ENCODE measurements around the gene ADAM19. TPM values are rescaled to one million over a fixed set of nuclear protein-coding genes. Genes with fewer than 3 reads are reported as not detected.

The ADAM19 gene
- total and polyA plus RNA-seq, 2 experiments from 2014 or later = 6.5 to 11.5 TPM

DNA sequence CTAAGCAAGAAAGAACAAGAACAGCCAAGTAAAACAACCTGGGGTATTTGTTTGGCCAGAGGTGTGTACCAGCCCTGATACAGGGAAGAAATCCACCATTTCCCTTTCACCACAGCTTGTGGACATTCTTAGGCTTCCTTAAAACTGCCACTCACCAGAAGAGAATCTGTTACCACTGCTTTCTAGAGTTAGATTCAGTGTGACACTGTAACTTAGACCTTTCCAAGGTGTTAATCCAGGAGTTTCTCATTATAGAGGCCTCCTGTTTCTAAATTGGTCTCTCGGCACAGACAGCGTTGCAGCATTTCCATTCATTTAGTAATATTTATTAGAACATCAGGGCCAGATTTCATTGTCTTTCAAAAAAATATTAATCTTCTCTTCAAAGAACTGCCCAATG is 60.6 kb downstream of the ADAM19 start:
- H3K27ac ChIP-seq = no peak overlapping the region

GRCh38 chr5:157513182-157513581 is 62.4 kb downstream of the ADAM19 start:
- Histone ChIP-seq H3K36me3 (no peaks in the 10 kb centered on the region), H3K9me3 (ENCODE audit: low read depth) (no peaks in the 10 kb centered on the region), H3K4me1 (ENCODE audit: low read depth) (peaks cover 4% of the 10 kb centered on the region), H3K27me3 (no peaks in the 10 kb centered on the region), H3K4me3 (no peak overlapping the region), H3K27ac (no peak overlapping the region)
- DNase-seq (ENCODE audit: low read depth in 1 of 2, low spot score in 1 of 2) = no peak
- no peak for TF ChIP-seq CTCF (IDR thresholded peaks at IDR 0.05; ENCODE audit: low read depth, low read length)

More for the DNA sequence above, 60.6 kb downstream of the ADAM19 start:
- no peaks in the 10 kb centered on the region for H3K36me3 ChIP-seq
- H3K27me3 ChIP-seq = no peaks in the 10 kb centered on the region
- no peaks in the 10 kb centered on the region for H3K9me3 ChIP-seq (ENCODE audit: low read depth)
- no peak overlapping the region for H3K4me3 ChIP-seq
- peaks cover 4% of the 10 kb centered on the region for H3K4me1 ChIP-seq (ENCODE audit: low read depth)
- TF ChIP-seq CTCF (IDR thresholded peaks at IDR 0.05; ENCODE audit: low read depth, low read length) = no peak
- DNase-seq (ENCODE audit: low read depth in 1 of 2, low spot score in 1 of 2) = no peak

GRCh38 chr5:157511651-157512644 is 63.6 kb downstream of the ADAM19 start:
- no peak overlapping the region for H3K4me3 ChIP-seq
- DNase-seq (ENCODE audit: low read depth in 1 of 2, low spot score in 1 of 2) = peak in 1 of 2 donors; percentile 98
- peaks cover 1% of the 10 kb centered on the region for H3K4me1 ChIP-seq (ENCODE audit: low read depth)
- H3K27me3 ChIP-seq = no peaks in the 10 kb centered on the region
- H3K36me3 ChIP-seq = no peaks in the 10 kb centered on the region
- no peak overlapping the region for H3K27ac ChIP-seq
- TF ChIP-seq CTCF (IDR thresholded peaks at IDR 0.05; ENCODE audit: low read depth, low read length) = no peak
- no peaks in the 10 kb centered on the region for H3K9me3 ChIP-seq (ENCODE audit: low read depth)

GRCh38 chr5:157510682-157511081 is 64.9 kb downstream of the ADAM19 start:
- Histone ChIP-seq H3K4me1 (ENCODE audit: low read depth) (no peaks in the 10 kb centered on the region), H3K4me3 (no peak overlapping the region), H3K27me3 (no peaks in the 10 kb centered on the region), H3K36me3 (no peaks in the 10 kb centered on the region), H3K9me3 (ENCODE audit: low read depth) (no peaks in the 10 kb centered on the region), H3K27ac (no peak overlapping the region)
- no peak for TF ChIP-seq CTCF (IDR thresholded peaks at IDR 0.05; ENCODE audit: low read depth, low read length)
- no peak for DNase-seq (ENCODE audit: low read depth in 1 of 2, low spot score in 1 of 2)

- no peaks in the 10 kb centered on the region for H3K9me3 ChIP-seq (ENCODE audit: low read depth)
- no peak overlapping the region for H3K27ac ChIP-seq
- H3K4me3 ChIP-seq = no peak overlapping the region
- no peaks in the 10 kb centered on the region for H3K4me1 ChIP-seq (ENCODE audit: low read depth)
- no peak for DNase-seq (ENCODE audit: low read depth in 1 of 2, low spot score in 1 of 2)
- no peaks in the 10 kb centered on the region for H3K36me3 ChIP-seq
- TF ChIP-seq CTCF (IDR thresholded peaks at IDR 0.05; ENCODE audit: low read depth, low read length) = no peak
- H3K27me3 ChIP-seq = no peaks in the 10 kb centered on the region
Measured at GRCh38 chr5:157509587-157509986, 66.0 kb downstream of the ADAM19 start.
